WERI-Rb-1 (cell line): ENCODE measurements around the gene TCF12.

Experiments used
- DNase-seq: peaks from one replicate; pipeline ENCODE4 v3.0.0-alpha.2; 2020
- H3K27ac ChIP-seq: fragments of 250-450 bp; sonication (Bioruptor Pico); 2 replicates; pipeline ENCODE4 v1.5.1; 2020; ENCODE audit warnings: mild to moderate bottlenecking, moderate library complexity
- H3K27me3 ChIP-seq: fragments of 250-450 bp; sonication (Bioruptor Pico); 2 replicates; pipeline ENCODE4 v1.5.1; 2021; ENCODE audit warnings: mild to moderate bottlenecking, low read depth, moderate library complexity; ENCODE audit not compliant: insufficient read depth, severe bottlenecking
- H3K36me3 ChIP-seq: fragments of 250-450 bp; sonication (Bioruptor Pico); 2 replicates; pipeline ENCODE4 v1.5.1; 2020; ENCODE audit warnings: mild to moderate bottlenecking, moderate library complexity
- H3K4me3 ChIP-seq: 2 replicates; pipeline ENCODE4 v1.5.1; 2011; ENCODE audit warnings: low read depth, mild to moderate bottlenecking, control low read depth, low read length
- H3K9me3 ChIP-seq: fragments of 250-450 bp; sonication (Bioruptor Pico); 2 replicates; pipeline ENCODE4 v1.5.1; 2021; ENCODE audit warnings: mild to moderate bottlenecking, moderate library complexity; ENCODE audit not compliant: severe bottlenecking
- TF ChIP-seq, protein P1 (sequence below): IDR thresholded peaks from 2 replicates; pipeline ENCODE4 v1.5.1; 2011; ENCODE audit warnings: low read depth, mild to moderate bottlenecking, control low read depth, inconsistent platforms, low read length

Gene TCF12

DNA sequence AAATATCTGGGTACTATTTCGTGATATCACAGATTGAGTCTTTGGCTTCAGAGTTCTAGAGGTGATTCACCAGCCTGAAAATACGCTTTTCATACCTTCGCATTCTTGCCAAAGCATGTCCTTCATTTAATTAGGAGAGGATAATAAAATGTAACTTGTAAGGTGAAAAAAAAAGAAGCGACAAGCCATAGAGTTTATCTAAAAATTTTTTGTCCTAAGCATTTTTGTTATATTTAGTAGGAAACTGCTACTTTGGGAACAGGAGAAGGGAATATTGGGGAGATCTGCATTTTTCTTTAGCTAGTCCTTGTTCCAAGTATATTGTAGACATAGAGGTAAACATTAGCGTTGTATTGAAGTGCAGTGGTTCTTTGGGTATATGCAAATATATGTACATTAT lies 120.1 kb downstream of the TCF12 start:
- H3K36me3 ChIP-seq, result no peaks in the 10 kb centered on the region
- no peaks in the 10 kb centered on the region for H3K9me3 ChIP-seq
- H3K4me3 ChIP-seq, result no peak overlapping the region
- no peak overlapping the region for H3K27ac ChIP-seq
- no peaks in the 10 kb centered on the region for H3K27me3 ChIP-seq
- DNase-seq, result no peak
- TF ChIP-seq, protein P1, sequence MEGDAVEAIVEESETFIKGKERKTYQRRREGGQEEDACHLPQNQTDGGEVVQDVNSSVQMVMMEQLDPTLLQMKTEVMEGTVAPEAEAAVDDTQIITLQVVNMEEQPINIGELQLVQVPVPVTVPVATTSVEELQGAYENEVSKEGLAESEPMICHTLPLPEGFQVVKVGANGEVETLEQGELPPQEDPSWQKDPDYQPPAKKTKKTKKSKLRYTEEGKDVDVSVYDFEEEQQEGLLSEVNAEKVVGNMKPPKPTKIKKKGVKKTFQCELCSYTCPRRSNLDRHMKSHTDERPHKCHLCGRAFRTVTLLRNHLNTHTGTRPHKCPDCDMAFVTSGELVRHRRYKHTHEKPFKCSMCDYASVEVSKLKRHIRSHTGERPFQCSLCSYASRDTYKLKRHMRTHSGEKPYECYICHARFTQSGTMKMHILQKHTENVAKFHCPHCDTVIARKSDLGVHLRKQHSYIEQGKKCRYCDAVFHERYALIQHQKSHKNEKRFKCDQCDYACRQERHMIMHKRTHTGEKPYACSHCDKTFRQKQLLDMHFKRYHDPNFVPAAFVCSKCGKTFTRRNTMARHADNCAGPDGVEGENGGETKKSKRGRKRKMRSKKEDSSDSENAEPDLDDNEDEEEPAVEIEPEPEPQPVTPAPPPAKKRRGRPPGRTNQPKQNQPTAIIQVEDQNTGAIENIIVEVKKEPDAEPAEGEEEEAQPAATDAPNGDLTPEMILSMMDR, result no peak

DNA sequence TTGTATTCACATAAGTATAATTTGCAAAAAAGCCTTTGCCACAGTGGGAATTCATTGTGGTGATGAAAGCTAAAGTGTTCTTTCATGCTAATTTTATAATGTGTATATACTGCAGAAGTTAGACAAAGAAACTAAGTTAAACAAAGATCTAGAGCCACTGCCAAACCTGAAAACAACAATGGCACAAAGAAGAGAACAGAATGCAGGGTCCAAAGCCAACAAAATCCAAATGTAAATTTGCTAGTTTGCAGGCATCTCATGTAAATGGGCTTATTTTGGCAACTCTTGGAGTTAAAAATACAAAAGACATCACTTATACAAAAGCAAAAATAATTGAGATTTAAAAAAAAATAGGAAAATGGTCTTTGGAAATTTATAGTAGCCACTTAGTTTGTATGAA lies 123.0 kb downstream of the TCF12 start:
- H3K27ac ChIP-seq, result no peak overlapping the region
- no peak overlapping the region for H3K4me3 ChIP-seq
- no peaks in the 10 kb centered on the region for H3K9me3 ChIP-seq
- H3K27me3 ChIP-seq, result no peaks in the 10 kb centered on the region
- no peak for DNase-seq
- no peaks in the 10 kb centered on the region for H3K36me3 ChIP-seq
- TF ChIP-seq, protein P1, result no peak

DNA sequence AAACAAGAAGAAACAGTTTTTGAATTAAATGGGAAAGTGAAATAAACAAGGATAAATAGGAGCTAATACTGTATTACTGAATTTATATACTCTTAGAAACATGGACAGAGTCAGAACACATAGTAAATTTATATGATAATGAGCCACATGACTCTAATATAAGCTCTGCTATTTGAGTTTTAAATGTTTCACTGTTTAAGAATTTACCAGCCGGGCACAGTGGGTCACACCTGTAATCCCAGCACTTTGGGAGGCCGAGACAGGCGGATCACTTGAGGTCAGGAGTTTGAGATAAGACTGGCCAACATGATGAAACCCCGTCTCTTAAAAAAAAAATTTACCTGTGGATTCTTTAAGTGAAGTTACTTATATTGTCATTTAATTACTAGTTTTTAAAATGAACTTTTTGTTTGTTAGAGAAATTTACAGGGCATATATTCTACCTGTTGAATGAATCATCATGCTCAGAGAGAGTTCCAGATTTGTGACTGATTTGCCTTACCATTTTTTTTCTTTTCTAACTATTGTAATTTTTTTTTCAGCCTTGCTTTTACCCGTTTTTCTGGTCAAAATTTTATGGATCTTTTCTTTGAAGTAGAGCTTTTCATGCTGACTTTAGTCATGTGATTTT lies 125.7 kb downstream of the TCF12 start:
- no peak for DNase-seq
- TF ChIP-seq, protein P1, result no peak
- Histone ChIP-seq H3K27ac (no peak overlapping the region), H3K36me3 (no peaks in the 10 kb centered on the region), H3K9me3 (no peaks in the 10 kb centered on the region), H3K27me3 (no peaks in the 10 kb centered on the region), H3K4me3 (no peak overlapping the region)

DNA sequence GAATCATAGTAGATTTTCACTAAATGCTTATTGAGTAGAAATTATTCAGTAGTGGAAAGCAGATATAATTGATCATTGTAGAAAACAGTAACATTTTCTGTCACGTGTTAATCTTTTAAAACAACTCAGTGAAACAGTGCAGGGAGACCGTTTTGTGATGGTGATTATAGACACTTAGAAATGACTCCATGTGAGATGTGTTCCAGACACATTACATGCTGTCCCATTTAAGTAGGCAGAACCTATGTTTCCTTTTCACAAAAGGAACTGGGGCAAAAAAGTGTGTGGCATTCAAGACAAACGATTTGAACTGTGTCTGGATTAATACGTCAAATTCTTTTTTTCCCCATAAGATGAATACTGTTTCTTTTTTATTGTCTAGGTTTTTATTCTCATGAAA lies 126.5 kb downstream of the TCF12 start:
- no peaks in the 10 kb centered on the region for H3K9me3 ChIP-seq
- TF ChIP-seq, protein P1, result no peak
- DNase-seq, result no peak
- no peak overlapping the region for H3K4me3 ChIP-seq
- no peak overlapping the region for H3K27ac ChIP-seq
- no peaks in the 10 kb centered on the region for H3K27me3 ChIP-seq
- no peaks in the 10 kb centered on the region for H3K36me3 ChIP-seq

DNA sequence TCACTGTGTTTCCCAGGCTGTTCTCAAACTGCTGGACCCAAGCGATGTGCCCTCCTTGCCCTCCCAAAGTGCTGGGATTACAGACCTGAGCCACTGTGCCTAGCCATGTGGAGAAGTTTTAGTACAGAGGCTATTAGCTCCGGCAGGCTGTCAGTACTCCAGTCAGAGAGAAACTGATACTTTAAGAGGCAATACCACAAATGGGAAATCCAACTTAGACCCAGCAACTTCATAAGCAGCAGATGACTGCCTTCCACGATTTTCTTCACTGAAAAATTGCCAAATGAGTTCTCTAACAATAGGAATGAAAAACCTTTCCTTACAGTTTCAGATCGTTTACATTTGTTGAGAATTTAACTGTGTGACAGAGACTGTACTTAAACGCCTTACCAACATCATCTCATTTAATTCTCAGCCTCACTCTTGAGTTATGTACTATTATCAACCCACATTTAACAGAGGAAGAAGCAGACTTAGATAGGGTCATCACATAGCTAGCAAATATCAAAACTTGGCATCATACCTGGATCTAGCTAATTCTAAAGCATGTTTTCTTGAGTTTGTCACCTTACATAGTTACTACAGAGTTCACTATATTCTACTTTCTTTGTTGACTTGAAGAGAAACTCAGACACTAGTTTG lies 127.4 kb downstream of the TCF12 start:
- no peaks in the 10 kb centered on the region for H3K9me3 ChIP-seq
- no peaks in the 10 kb centered on the region for H3K27me3 ChIP-seq
- TF ChIP-seq, protein P1, result no peak
- H3K4me3 ChIP-seq, result no peak overlapping the region
- DNase-seq, result no peak
- no peaks in the 10 kb centered on the region for H3K36me3 ChIP-seq
- H3K27ac ChIP-seq, result no peak overlapping the region
